ENCODE results near the gene RNF115. TPM values are rescaled to one million over a fixed set of nuclear protein-coding genes. Genes with fewer than 3 reads are reported as not detected.
A peak's percentile ranks its signal among the peaks of the same experiment; 100 is the strongest.
"Not testable (repeated sequence)": the region's sequence is repeated elsewhere in the genome, so short reads cannot be mapped to it uniquely, and the experiment has no call there.

Gene RNF115
- total RNA-seq, 1 donor from 2014 or later: 14.2 TPM

DNA sequence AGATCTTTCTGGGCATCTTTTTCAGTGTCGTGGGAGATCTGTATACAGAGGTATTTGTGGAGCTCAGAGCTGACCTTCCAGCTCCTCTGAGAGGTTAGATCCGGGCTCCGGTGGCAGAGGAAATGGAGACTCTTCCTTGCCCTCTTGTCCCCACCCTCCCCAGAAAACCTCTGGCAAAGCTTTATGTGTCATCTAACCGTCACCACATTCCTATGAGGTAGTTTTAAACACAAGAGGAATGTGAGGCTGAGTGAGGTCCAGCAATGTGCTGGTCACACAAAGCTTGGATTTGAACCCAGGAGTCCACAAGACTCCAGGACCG lies 103.4 kb downstream of the RNF115 start:
- no peak for DNase-seq
- H3K27ac ChIP-seq: no peak overlapping the region
- H3K9me3 ChIP-seq: no peaks in the 10 kb centered on the region
- peak in 1 of 2 donors; percentile 32 for ATAC-seq
- H3K4me1 ChIP-seq: peaks cover 11% of the 10 kb centered on the region
- TF ChIP-seq, protein P1, sequence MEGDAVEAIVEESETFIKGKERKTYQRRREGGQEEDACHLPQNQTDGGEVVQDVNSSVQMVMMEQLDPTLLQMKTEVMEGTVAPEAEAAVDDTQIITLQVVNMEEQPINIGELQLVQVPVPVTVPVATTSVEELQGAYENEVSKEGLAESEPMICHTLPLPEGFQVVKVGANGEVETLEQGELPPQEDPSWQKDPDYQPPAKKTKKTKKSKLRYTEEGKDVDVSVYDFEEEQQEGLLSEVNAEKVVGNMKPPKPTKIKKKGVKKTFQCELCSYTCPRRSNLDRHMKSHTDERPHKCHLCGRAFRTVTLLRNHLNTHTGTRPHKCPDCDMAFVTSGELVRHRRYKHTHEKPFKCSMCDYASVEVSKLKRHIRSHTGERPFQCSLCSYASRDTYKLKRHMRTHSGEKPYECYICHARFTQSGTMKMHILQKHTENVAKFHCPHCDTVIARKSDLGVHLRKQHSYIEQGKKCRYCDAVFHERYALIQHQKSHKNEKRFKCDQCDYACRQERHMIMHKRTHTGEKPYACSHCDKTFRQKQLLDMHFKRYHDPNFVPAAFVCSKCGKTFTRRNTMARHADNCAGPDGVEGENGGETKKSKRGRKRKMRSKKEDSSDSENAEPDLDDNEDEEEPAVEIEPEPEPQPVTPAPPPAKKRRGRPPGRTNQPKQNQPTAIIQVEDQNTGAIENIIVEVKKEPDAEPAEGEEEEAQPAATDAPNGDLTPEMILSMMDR (IDR thresholded peaks at IDR 0.05): no peak
- intact Hi-C loops (cut with DNase I): no loop called here
- no peak overlapping the region for H3K4me3 ChIP-seq
- H3K27me3 ChIP-seq (ENCODE audit: low read depth): peaks cover 12% of the 10 kb centered on the region
- H3K36me3 ChIP-seq: no peaks in the 10 kb centered on the region

DNA sequence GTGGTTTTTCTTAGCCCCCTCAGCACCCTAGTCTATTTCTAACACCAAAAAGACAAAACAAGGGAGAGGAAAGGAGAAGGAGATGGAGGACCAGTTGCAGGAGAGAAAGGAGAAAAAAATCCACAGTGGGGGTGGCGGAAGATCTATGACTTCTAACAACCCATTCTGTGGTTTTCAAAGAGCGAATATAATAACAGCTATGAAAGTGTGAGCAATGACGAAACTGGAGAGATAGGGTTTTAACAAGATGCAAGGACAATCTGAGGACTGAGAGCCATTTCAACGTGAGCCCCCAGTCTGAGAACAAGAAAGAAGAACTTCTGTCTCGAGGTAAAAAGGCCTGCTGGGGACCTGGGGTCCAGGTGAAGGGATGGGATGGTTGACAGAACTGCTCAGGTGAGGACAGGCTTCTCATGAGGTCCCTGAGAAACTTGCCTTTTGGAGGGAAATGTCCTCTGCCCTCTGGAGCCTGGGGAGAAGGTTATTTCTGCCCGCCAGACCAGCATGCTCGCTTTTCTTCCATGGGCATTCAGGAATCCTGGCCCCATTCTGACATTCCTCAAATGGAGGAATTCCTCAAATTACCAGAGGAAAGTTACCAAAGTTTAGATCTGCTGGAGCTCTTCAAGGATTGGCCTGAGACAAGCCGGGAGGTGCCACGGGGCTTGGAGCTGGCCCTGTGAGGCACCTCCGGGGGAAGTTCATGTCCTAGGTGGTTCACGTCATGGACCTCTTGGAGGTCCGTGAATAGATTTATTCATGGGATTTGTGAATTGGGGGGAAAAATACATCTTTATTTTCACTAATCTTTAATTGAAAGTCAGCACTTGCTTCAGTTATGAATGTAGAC lies 104.4 kb downstream of the RNF115 start, which contains the start of gene CD160:
TSS of gene CD160 (plus strand) at position 270 of the 850 bp plus-strand sequence. CDS start 8,829 bp downstream, outside the sequence.
- Histone ChIP-seq H3K27me3 (ENCODE audit: low read depth) (peaks cover 12% of the 10 kb centered on the region), H3K27ac (no peak within 1 kb of the TSS), H3K36me3 (no peaks in the 10 kb centered on the region), H3K9me3 (no peaks in the 10 kb centered on the region), H3K4me1 (peaks cover 11% of the 10 kb centered on the region), H3K4me3 (no peak within 1 kb of the TSS)
- intact Hi-C loops (cut with DNase I): no loop called here
- ATAC-seq (no peak), DNase-seq (no peak)
- TF ChIP-seq, protein P1 (IDR thresholded peaks at IDR 0.05): no peak

DNA sequence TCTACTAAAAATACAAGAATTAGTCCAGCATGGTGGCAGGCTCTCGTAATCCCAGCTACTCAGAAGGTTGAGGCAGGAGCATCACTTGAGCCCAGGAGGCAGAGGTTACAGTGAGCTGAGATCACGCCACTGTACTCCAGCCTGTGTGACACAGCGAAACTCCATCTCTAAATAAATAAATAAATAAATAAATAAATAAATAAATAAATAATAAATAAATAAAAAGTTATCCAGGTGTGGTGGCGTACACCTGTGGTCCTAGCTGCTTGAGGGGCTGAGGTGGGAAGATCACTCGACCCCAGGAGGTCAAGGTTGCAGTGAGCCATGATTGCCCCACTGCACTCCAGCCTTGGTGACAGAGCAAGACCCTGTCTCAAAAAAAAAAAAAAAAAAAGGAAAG lies 105.4 kb downstream of the RNF115 start:
- Histone ChIP-seq H3K27me3 (ENCODE audit: low read depth) (peaks cover 12% of the 10 kb centered on the region), H3K4me1 (peaks cover 11% of the 10 kb centered on the region)
- H3K9me3 ChIP-seq; H3K4me3 ChIP-seq; H3K36me3 ChIP-seq; intact Hi-C loops (cut with DNase I); ATAC-seq; DNase-seq; H3K27ac ChIP-seq: not testable (repeated sequence)

DNA sequence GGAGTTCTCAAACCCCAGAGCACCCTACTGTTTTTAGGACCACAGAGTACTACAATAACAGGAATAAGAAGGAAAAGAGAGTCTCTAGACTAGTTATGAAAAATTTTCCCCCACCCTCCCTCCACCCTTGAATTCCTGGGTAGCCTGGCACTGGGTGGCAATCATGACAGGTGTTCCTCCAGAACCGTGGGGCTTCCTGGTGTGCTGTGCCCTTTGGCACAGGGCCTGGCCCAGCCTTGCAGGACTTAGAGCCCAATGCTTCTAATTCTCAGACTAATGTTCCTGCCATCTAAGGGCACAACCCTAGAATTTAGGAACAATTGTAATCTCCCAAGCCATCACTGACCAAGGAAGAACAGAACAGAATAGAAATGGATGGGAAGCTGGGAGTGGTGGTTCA lies 106.1 kb downstream of the RNF115 start:
- H3K4me3 ChIP-seq: no peak overlapping the region
- DNase-seq (no peak), ATAC-seq (no peak)
- no peaks in the 10 kb centered on the region for H3K9me3 ChIP-seq
- intact Hi-C loops (cut with DNase I): no loop called here
- TF ChIP-seq, protein P1 (IDR thresholded peaks at IDR 0.05): no peak
- H3K36me3 ChIP-seq: no peaks in the 10 kb centered on the region
- peaks cover 12% of the 10 kb centered on the region for H3K27me3 ChIP-seq (ENCODE audit: low read depth)
- peaks cover 11% of the 10 kb centered on the region for H3K4me1 ChIP-seq
- no peak overlapping the region for H3K27ac ChIP-seq

DNA sequence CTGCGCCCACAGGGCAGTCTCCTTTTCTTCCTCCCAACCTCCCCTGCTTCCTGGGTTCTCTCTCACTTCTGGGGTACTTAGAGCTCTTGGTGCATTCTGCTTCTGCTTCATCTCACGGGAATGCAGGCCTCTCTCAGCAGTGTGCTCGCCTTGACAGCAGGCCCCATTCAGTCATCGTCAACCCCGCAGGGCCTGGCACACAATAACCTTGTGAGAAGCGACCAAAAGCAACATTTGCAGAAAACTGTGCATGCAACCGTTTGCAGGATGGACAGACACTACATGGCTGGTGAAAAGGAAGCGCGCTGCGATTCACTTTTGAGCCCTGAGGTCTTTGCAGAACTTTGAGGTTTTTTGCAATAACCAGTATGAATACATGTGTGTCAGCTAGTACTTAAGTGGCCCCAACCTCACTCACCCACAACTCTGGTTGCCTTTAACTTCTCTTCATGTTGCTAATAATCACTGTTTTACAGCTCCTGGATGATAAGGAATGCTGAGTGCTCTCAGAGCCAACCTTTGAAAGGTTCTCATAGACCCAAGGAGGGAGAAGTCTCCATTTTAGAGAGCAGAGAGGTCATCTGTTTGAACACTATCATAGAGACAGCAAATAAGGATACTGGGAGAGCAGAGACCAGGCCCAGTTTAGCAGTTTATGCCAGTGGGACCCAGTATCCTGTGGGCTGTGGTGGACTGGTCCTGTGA lies 107.1 kb downstream of the RNF115 start:
- TF ChIP-seq, protein P1 (IDR thresholded peaks at IDR 0.05): no peak
- peaks cover 9% of the 10 kb centered on the region for H3K27me3 ChIP-seq (ENCODE audit: low read depth)
- intact Hi-C loops (cut with DNase I): no loop called here
- DNase-seq (no peak), ATAC-seq (no peak)
- H3K4me1 ChIP-seq: peaks cover 11% of the 10 kb centered on the region
- no peaks in the 10 kb centered on the region for H3K9me3 ChIP-seq
- H3K27ac ChIP-seq: no peak overlapping the region
- no peak overlapping the region for H3K4me3 ChIP-seq
- no peaks in the 10 kb centered on the region for H3K36me3 ChIP-seq

All from lower lobe of right lung (tissue), 2 donors.